DOHH2 (cell line): ENCODE results near the gene NAE1.

Source experiments
- EZH2phosphoT487 ChIP-seq: fragments of 200-600 bp; sonication (generic); IDR thresholded peaks from 2 replicates; pipeline ENCODE4 v1.6.1; 2017; ENCODE audit warnings: borderline replicate concordance, mild to moderate bottlenecking, antibody characterized with exemption, low read length, moderate library complexity, mixed read lengths
- TF ChIP-seq, protein P1 (sequence below): fragments of 200-600 bp; sonication (generic); IDR thresholded peaks from one replicate; pipeline ENCODE4 v1.5.1; 2014; ENCODE audit warnings: antibody characterized with exemption, mild to moderate bottlenecking, low read depth, low read length; ENCODE audit not compliant: poor library complexity, severe bottlenecking

DNA sequence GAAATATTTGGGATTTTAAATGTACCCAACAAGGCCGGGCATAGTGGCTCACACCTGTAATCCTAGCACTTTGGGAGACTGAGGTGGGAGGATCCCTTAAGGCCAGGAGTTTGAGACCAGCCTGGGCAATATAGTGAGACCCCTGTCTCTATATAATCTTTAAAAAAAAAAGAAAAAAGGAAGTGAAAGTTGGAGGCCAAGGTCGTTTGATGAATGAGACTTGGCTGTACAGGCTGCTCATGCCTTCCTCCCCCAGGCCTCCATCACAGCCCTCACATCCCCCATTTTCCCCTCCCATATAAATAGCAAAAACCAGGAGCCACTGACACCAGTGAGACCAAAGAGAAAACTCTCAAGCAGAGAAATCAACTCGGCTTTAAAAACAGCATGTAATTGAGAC lies 10.1 kb upstream of the NAE1 start:
- TF ChIP-seq, protein P1, sequence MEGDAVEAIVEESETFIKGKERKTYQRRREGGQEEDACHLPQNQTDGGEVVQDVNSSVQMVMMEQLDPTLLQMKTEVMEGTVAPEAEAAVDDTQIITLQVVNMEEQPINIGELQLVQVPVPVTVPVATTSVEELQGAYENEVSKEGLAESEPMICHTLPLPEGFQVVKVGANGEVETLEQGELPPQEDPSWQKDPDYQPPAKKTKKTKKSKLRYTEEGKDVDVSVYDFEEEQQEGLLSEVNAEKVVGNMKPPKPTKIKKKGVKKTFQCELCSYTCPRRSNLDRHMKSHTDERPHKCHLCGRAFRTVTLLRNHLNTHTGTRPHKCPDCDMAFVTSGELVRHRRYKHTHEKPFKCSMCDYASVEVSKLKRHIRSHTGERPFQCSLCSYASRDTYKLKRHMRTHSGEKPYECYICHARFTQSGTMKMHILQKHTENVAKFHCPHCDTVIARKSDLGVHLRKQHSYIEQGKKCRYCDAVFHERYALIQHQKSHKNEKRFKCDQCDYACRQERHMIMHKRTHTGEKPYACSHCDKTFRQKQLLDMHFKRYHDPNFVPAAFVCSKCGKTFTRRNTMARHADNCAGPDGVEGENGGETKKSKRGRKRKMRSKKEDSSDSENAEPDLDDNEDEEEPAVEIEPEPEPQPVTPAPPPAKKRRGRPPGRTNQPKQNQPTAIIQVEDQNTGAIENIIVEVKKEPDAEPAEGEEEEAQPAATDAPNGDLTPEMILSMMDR = no peak
- no peak for TF ChIP-seq EZH2phosphoT487
